DOHH2 (cell line): ENCODE results near the gene METTL5.
"Not testable (repeated sequence)": the region's sequence is repeated elsewhere in the genome, so short reads cannot be mapped to it uniquely, and the experiment has no call there.

Experiments
- H3F3A ChIP-seq: fragments of 200-600 bp; sonication (generic), shearing (Covaris generic); 2 replicates; pipeline ENCODE4 v1.6.0; 2016; ENCODE audit warnings: antibody characterized with exemption, mild to moderate bottlenecking; ENCODE audit not compliant: control insufficient read depth, insufficient read depth
- H3K27ac ChIP-seq: fragments of 200-600 bp; sonication (generic); 2 replicates; pipeline ENCODE4 v1.5.1; 2014; ENCODE audit warnings: low read depth, mild to moderate bottlenecking, low read length, moderate library complexity
- H3K27me3 ChIP-seq: fragments of 200-600 bp; sonication (generic); 2 replicates; pipeline ENCODE4 v1.6.1; 2014; ENCODE audit warnings: mild to moderate bottlenecking, low read length, mixed read lengths; ENCODE audit not compliant: control insufficient read depth
- H3K36me3 ChIP-seq: fragments of 200-600 bp; sonication (generic); 2 replicates; pipeline ENCODE4 v1.6.1; 2014; ENCODE audit warnings: mild to moderate bottlenecking, low read length, moderate library complexity, mixed read lengths; ENCODE audit not compliant: control insufficient read depth
- H3K4me1 ChIP-seq: fragments of 200-600 bp; sonication (generic); 2 replicates; pipeline ENCODE4 v1.6.1; 2014; ENCODE audit warnings: mild to moderate bottlenecking, low read length, mixed read lengths; ENCODE audit not compliant: control insufficient read depth
- H3K4me2 ChIP-seq: fragments of 200-600 bp; sonication (generic); 2 replicates; pipeline ENCODE4 v1.6.0; 2014; ENCODE audit warnings: mild to moderate bottlenecking, low read length, moderate library complexity
- H3K4me3 ChIP-seq: fragments of 200-600 bp; sonication (generic); 2 replicates; pipeline ENCODE4 v1.5.1; 2014; ENCODE audit warnings: mild to moderate bottlenecking, low read length, mixed read lengths
- H3K79me2 ChIP-seq: fragments of 200-600 bp; sonication (generic); 2 replicates; pipeline ENCODE4 v1.6.1; 2014; ENCODE audit warnings: mild to moderate bottlenecking, low read length, mixed read lengths; ENCODE audit not compliant: control insufficient read depth
- H3K9me2 ChIP-seq: fragments of 200-600 bp; sonication (generic); replicated peaks from 2 replicates; pipeline ENCODE4 v1.6.1; 2014; ENCODE audit warnings: mild to moderate bottlenecking, low read length, mixed read lengths; ENCODE audit not compliant: control insufficient read depth
- H3K9me3 ChIP-seq: fragments of 200-600 bp; sonication (generic); 2 replicates; pipeline ENCODE4 v1.6.1; 2014; ENCODE audit warnings: antibody characterized with exemption, low read length, mixed read lengths; ENCODE audit not compliant: control insufficient read depth, insufficient read depth
- H4K20me1 ChIP-seq: fragments of 200-600 bp; sonication (generic); 2 replicates; pipeline ENCODE4 v1.6.0; 2014; ENCODE audit warnings: low read depth, mild to moderate bottlenecking, antibody characterized with exemption, low read length, moderate library complexity; ENCODE audit not compliant: control insufficient read depth, insufficient read depth
- CTCF ChIP-seq: fragments of 200-600 bp; sonication (generic); IDR thresholded peaks from one replicate; pipeline ENCODE4 v1.5.1; 2014; ENCODE audit warnings: antibody characterized with exemption, mild to moderate bottlenecking, low read depth, low read length; ENCODE audit not compliant: poor library complexity, severe bottlenecking
- EZH2phosphoT487 ChIP-seq: fragments of 200-600 bp; sonication (generic); IDR thresholded peaks from 2 replicates; pipeline ENCODE4 v1.6.1; 2017; ENCODE audit warnings: borderline replicate concordance, mild to moderate bottlenecking, antibody characterized with exemption, low read length, moderate library complexity, mixed read lengths

Gene METTL5

GRCh38 chr2:169823996-169824372 lies 721 bp downstream of the METTL5 start:
- no peaks in the 10 kb centered on the region for H3K27me3 ChIP-seq
- H3K4me2 ChIP-seq: peak overlapping the region; percentile 99
- H4K20me1 ChIP-seq: peaks cover 12% of the 10 kb centered on the region
- peaks cover 62% of the 10 kb centered on the region for H3K79me2 ChIP-seq
- H3F3A ChIP-seq: peaks cover 14% of the 10 kb centered on the region
- H3K36me3 ChIP-seq: peaks cover 43% of the 10 kb centered on the region
- H3K4me1 ChIP-seq: peaks cover 33% of the 10 kb centered on the region
- TF ChIP-seq CTCF (no peak), EZH2phosphoT487 (no peak)
- H3K4me3 ChIP-seq: peak overlapping the region; percentile 90
- H3K9me3 ChIP-seq: no peaks in the 10 kb centered on the region
- peak overlapping the region; percentile 44; the same call in 1 of the 2 replicates for H3K27ac ChIP-seq
- H3K9me2 ChIP-seq: no peaks in the 10 kb centered on the region

- H3K27ac ChIP-seq: no peak overlapping the region
- H4K20me1 ChIP-seq: 0 out of 2 replicates have a peak, but pooled peaks cover under 1% of the 10 kb centered on the region
- no peaks in the 10 kb centered on the region for H3K9me3 ChIP-seq
- H3K27me3 ChIP-seq: no peaks in the 10 kb centered on the region
- H3K4me3 ChIP-seq: peak overlapping the region; percentile 90
- TF ChIP-seq CTCF (no peak), EZH2phosphoT487 (no peak)
- peaks cover 14% of the 10 kb centered on the region for H3F3A ChIP-seq
- H3K4me2 ChIP-seq: peak overlapping the region; percentile 99
- peaks cover 55% of the 10 kb centered on the region for H3K79me2 ChIP-seq
- peaks cover 54% of the 10 kb centered on the region for H3K36me3 ChIP-seq
- no peaks in the 10 kb centered on the region for H3K9me2 ChIP-seq
- peaks cover 24% of the 10 kb centered on the region for H3K4me1 ChIP-seq
Measured at GRCh38 chr2:169822785-169823392, 1.8 kb downstream of the METTL5 start.

GRCh38 chr2:169822036-169822435 lies 2.7 kb downstream of the METTL5 start:
- Histone ChIP-seq H3K4me2 (peak overlapping the region; percentile 99; the same call in 1 of the 2 replicates), H3K4me3 (no peak overlapping the region; the same call in 1 of the 2 replicates), H3K79me2 (peaks cover 49% of the 10 kb centered on the region), H3F3A (peaks cover 14% of the 10 kb centered on the region), H3K36me3 (peaks cover 62% of the 10 kb centered on the region), H3K9me2 (no peaks in the 10 kb centered on the region), H3K9me3 (no peaks in the 10 kb centered on the region), H3K27ac (no peak overlapping the region), H3K27me3 (no peaks in the 10 kb centered on the region), H4K20me1 (no peaks in the 10 kb centered on the region), H3K4me1 (peaks cover 23% of the 10 kb centered on the region)
- TF ChIP-seq CTCF (no peak), EZH2phosphoT487 (no peak)

- not testable (repeated sequence) for H3K4me2 ChIP-seq, H3K27ac ChIP-seq, H3K9me2 ChIP-seq, H3K4me3 ChIP-seq, H3K27me3 ChIP-seq, H3K9me3 ChIP-seq, H4K20me1 ChIP-seq
- peaks cover 60% of the 10 kb centered on the region for H3K79me2 ChIP-seq
- peaks cover 16% of the 10 kb centered on the region; the same call in 1 of the 2 replicates for H3F3A ChIP-seq
- H3K36me3 ChIP-seq: peaks cover 79% of the 10 kb centered on the region
- peaks cover 18% of the 10 kb centered on the region for H3K4me1 ChIP-seq
Measured at GRCh38 chr2:169820101-169820500, 4.6 kb downstream of the METTL5 start.
